GM12878 (cell line): ENCODE data around the gene ABCC3. TPM values are rescaled to one million over a fixed set of nuclear protein-coding genes. Genes with fewer than 3 reads are reported as not detected.

Source experiments
- ATAC-seq: fragments of 200-7000 bp; cut with Tn5 transposase; 3 replicates; pipeline ENCODE4 v1.9.1; 2020; ENCODE audit warnings: mild to moderate bottlenecking, moderate library complexity
- BruUV-seq: library from RNA; stranded (reverse); fragments of 400-500 nt; replicated peaks from 2 replicates; lab custom pipeline; 2021; lab: Mats Ljungman, UMichigan
- CTCF ChIA-PET: fragments of 300-600 bp; sonication (Branson Sonifier 250); formaldehyde crosslinking; extraction: SDS; loops from one replicate; lab custom pipeline; 2021; ENCODE audit warnings: inconsistent platforms; lab: Yijun Ruan, JAX
- POLR2A ChIA-PET: fragments of 350-600 bp; formaldehyde crosslinking; extraction: SDS; loops from one replicate; lab custom pipeline; 2021; ENCODE audit warnings: inconsistent platforms; lab: Charles Lee
- RAD21 ChIA-PET: fragments of 300-600 bp; sonication (Branson Sonifier 250); formaldehyde crosslinking; loops from one replicate; lab custom pipeline; 2023; ENCODE audit warnings: antibody characterized with exemption; ENCODE audit not compliant: unreplicated experiment; lab: Charles Lee
- SMC1A ChIA-PET: fragments of 300-600 bp; sonication (Branson Sonifier 250); formaldehyde crosslinking; loops from one replicate; lab custom pipeline; 2023; ENCODE audit not compliant: unreplicated experiment, uncharacterized antibody; lab: Charles Lee
- DNase-seq: peaks from one replicate; pipeline ENCODE4 v3.0.0-alpha.2; 2011; ENCODE audit warnings: low read depth, low spot score
- FAIRE-seq: peaks from 3 replicates; lab custom pipeline; 2011; peaks lifted over from hg19 to GRCh38; lab: Jason Lieb, UNC
- H2AFZ ChIP-seq: 2 replicates; pipeline ENCODE4 v1.6.0; 2011; ENCODE audit warnings: low read depth, low read length, control low read depth; ENCODE audit not compliant: control insufficient read depth
- H3K27ac ChIP-seq: 2 replicates; pipeline ENCODE4 v1.5.1; 2011; ENCODE audit warnings: control low read depth; ENCODE audit not compliant: control insufficient read depth, insufficient read depth
- H3K27me3 ChIP-seq, 2 experiments: replicated peaks in 1 of 2; 2 replicates each; pipeline versions ENCODE4 v1.6.0 to v1.6.1; 2011; ENCODE audit warnings: low read length in 1 of 2; ENCODE audit not compliant: control insufficient read depth in 2 of 2, insufficient read depth in 2 of 2
- H3K36me3 ChIP-seq, 2 experiments: 2 replicates each; pipeline ENCODE4 v1.5.1; 2011; ENCODE audit warnings: low read length in 1 of 2; ENCODE audit not compliant: control insufficient read depth in 2 of 2, insufficient read depth in 2 of 2
- H3K4me1 ChIP-seq: 2 replicates; pipeline ENCODE4 v1.6.1; 2011; ENCODE audit warnings: mild to moderate bottlenecking, low read length, moderate library complexity, mixed read lengths; ENCODE audit not compliant: control insufficient read depth, insufficient read depth
- H3K4me2 ChIP-seq: 2 replicates; pipeline ENCODE4 v1.6.0; 2011; ENCODE audit warnings: control low read depth; ENCODE audit not compliant: control insufficient read depth, insufficient read depth
- H3K4me3 ChIP-seq: fragments of 200-600 bp; sonication (generic); 2 replicates; pipeline ENCODE4 v1.5.1; 2016
- H3K79me2 ChIP-seq: 2 replicates; pipeline ENCODE4 v1.6.0; 2011; ENCODE audit warnings: low read length; ENCODE audit not compliant: control insufficient read depth, insufficient read depth
- H3K9ac ChIP-seq: 2 replicates; pipeline ENCODE4 v1.8.0; 2011; ENCODE audit warnings: low read length, control low read depth, mixed read lengths; ENCODE audit not compliant: control insufficient read depth, insufficient read depth
- H3K9me3 ChIP-seq: replicated peaks from 3 replicates; pipeline ENCODE4 v1.5.1; 2011; ENCODE audit warnings: mild to moderate bottlenecking, low read length; ENCODE audit not compliant: control insufficient read depth, insufficient read depth
- H4K20me1 ChIP-seq: 2 replicates; pipeline ENCODE4 v1.6.0; 2011; ENCODE audit not compliant: control insufficient read depth, insufficient read depth
- CBFB ChIP-seq: IDR thresholded peaks from 2 replicates; pipeline ENCODE4 v1.6.1; 2016; ENCODE audit warnings: antibody characterized with exemption, low read depth
- ELK1 ChIP-seq: IDR thresholded peaks from 2 replicates; pipeline ENCODE4 v1.6.1; 2012; ENCODE audit warnings: low read depth, low read length, improper control_type of control experiment
- IRF5 ChIP-seq: fragments of 450-650 bp; IDR thresholded peaks from 2 replicates; pipeline ENCODE4 v1.6.1; 2017; ENCODE audit warnings: borderline replicate concordance
- RBBP5 ChIP-seq: fragments of 200-600 bp; sonication (generic); conservative IDR thresholded peaks from 2 replicates; pipeline ENCODE4 v1.6.1; 2016
- RCOR1 ChIP-seq: conservative IDR thresholded peaks from 2 replicates; pipeline ENCODE4 v1.6.1; 2012; ENCODE audit warnings: low read depth, low read length, improper control_type of control experiment
- RUNX3 ChIP-seq: IDR thresholded peaks from 2 replicates; pipeline ENCODE4 v1.6.1; 2012; ENCODE audit warnings: low read length, inconsistent platforms
- SMARCA5 ChIP-seq: fragments of 450-650 bp; IDR thresholded peaks from 2 replicates; pipeline ENCODE4 v1.6.1; 2017; ENCODE audit warnings: mild to moderate bottlenecking
- STAT1 ChIP-seq: fragments of 450-650 bp; conservative IDR thresholded peaks from 2 replicates; pipeline ENCODE4 v1.6.1; 2014; ENCODE audit warnings: antibody characterized with exemption, mild to moderate bottlenecking
- STAT3 ChIP-seq: IDR thresholded peaks from 2 replicates; pipeline ENCODE4 v1.6.1; 2011; ENCODE audit warnings: low read depth, low read length, improper control_type of control experiment
- ZNF24 ChIP-seq: fragments of 450-650 bp; IDR thresholded peaks from 2 replicates; pipeline ENCODE4 v1.6.1; 2017; ENCODE audit warnings: antibody characterized with exemption, mild to moderate bottlenecking
- WGBS: methylation state at CpG from one replicate; pipeline ENCODE4 v1.1.6; 2016; ENCODE audit warnings: low lambda C conversion rate; ENCODE audit not compliant: insufficient replicate concordance, insufficient coverage; ENCODE audit errors: missing lambda C conversion rate; 5-methylcytosine and 5-hydroxymethylcytosine counted together
- in situ Hi-C: fragments of 300-500 bp; cut with MboI; formaldehyde crosslinking; loops from 9 replicates; pipeline ENCODE4 v1.14.3; 2018; ENCODE audit warnings: mixed read lengths
- intact Hi-C: fragments of 100-400 bp; cut with micrococcal nuclease; formaldehyde crosslinking; loops from one replicate; pipeline ENCODE4 v1.14.2; 2022; ENCODE audit not compliant: unreplicated experiment
- polyA plus RNA-seq, 11 experiments: library from polyadenylated mRNA; depleted of rRNA in 4 of 11; unstranded in 6 of 11; stranded (reverse) in 5 of 11; fragments of >200 nt; fragmentation: Nextera tagmentation in 4 of 11; fragmentation: Illumina TruSeq in 1 of 11; extraction: Ambion mirVana in 4 of 11; extraction: Trizol in 1 of 11; gene quantifications; 1 replicate in 1 of 11; 2 replicates in 10 of 11; pipeline versions ENCODE4 v1.2.1 to v1.2.3, GENCODE V29; 2011 to 2016; ENCODE audit warnings: inconsistent platforms in 2 of 11, missing spikeins in 2 of 11, low read depth in 1 of 11
- total RNA-seq, 4 experiments: library from RNA; depleted of rRNA in 3 of 4; stranded (reverse); fragments of >200 nt in 3 of 4; fragmentation: Illumina TruSeq in 1 of 4; extraction: Trizol in 1 of 4; gene quantifications; 2 replicates each; pipeline versions ENCODE4 v1.2.1 to v1.2.3, GENCODE V29; 2013 to 2021

ABCC3 gene
- total and polyA plus RNA-seq, 10 of the 15 experiments (the other 5 are each of a cell fraction or from before 2014, with no cell fraction given), result 0.21 to 2.3 (median 0.71) TPM; not detected in 6

DNA sequence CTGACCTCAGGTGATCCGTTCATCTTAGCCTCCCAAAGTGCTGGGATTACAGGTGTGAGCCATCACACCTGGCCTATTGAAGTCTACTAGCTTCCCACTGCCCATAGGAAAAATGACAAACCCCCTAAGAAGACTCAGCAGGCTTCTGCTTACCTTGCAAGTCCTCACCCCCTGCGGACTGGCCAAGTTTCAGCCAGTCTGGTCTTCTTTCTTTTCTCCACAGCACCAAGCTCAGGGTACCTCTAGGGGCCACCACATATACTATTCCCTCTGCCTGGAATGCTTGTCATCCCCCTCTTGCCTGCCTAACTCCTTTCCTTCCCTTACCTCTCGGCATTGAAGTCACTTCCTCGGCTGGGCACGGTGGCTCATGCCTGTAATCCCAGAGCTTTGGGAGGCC lies 31.2 kb downstream of the ABCC3 start:
- ChIA-PET SMC1A (no interaction called here), RAD21 (no interaction called here), POLR2A (interaction anchor here (0.7 kb wide), 1 partner anchor 205 kb away, joined by 8 read pairs; no protein-coding TSS in a partner anchor), CTCF (interaction anchor here (0.9 kb wide), 1 partner anchor 269 kb away, joined by 3 read pairs; the partner anchor contains the start of gene LRRC59)
- H4K20me1 ChIP-seq, result no peaks in the 10 kb centered on the region
- 48% methylated on average over 5 of the region's 5 CpGs for WGBS
- in situ Hi-C loops, result no loop called here
- no peak overlapping the region for H3K4me2 ChIP-seq
- no peak overlapping the region for H2AFZ ChIP-seq
- H3K9me3 ChIP-seq, result no peaks in the 10 kb centered on the region
- no peak overlapping the region for H3K9ac ChIP-seq
- no peak for ATAC-seq
- no peaks in the 10 kb centered on the region for H3K27me3 ChIP-seq
- no peaks in the 10 kb centered on the region for H3K79me2 ChIP-seq
- intact Hi-C loops, result no loop called here
- FAIRE-seq, result no peak
- TF ChIP-seq SMARCA5, result no peak
- TF ChIP-seq IRF5, result no peak
- TF ChIP-seq STAT1, result no peak
- TF ChIP-seq ELK1, result no peak
- TF ChIP-seq RCOR1, result no peak
- no peak for TF ChIP-seq ZNF24
- TF ChIP-seq STAT3, result no peak
- no peak for TF ChIP-seq CBFB
- no peak for TF ChIP-seq RUNX3
- TF ChIP-seq RBBP5, result no peak
- H3K4me1 ChIP-seq, result no peaks in the 10 kb centered on the region
- no peak overlapping the region for H3K4me3 ChIP-seq
- H3K27ac ChIP-seq, result no peak overlapping the region
- no peak for DNase-seq
- no peaks in the 10 kb centered on the region for H3K36me3 ChIP-seq
- no TSS peak for BruUV-seq
